Nephron progenitor cell (in vitro differentiated cells): ENCODE data around the gene EGFR.

Experiments
- DNase-seq: peaks from one replicate; pipeline ENCODE4 v3.0.0; 2021
- H3K27ac Mint-ChIP-seq: 2 replicates; pipeline ENCODE4 v1.8.0; 2021; ENCODE audit warnings: mild to moderate bottlenecking, moderate library complexity, mixed read lengths
- H3K27me3 Mint-ChIP-seq: 2 replicates; pipeline ENCODE4 v1.8.0; 2021; ENCODE audit warnings: mild to moderate bottlenecking, low read depth, mixed read lengths; ENCODE audit not compliant: poor library complexity
- H3K36me3 Mint-ChIP-seq: 2 replicates; pipeline ENCODE4 v1.8.0; 2021; ENCODE audit warnings: low read depth, mixed read lengths
- H3K4me1 Mint-ChIP-seq: 2 replicates; pipeline ENCODE4 v1.8.0; 2021; ENCODE audit warnings: mixed read lengths
- H3K4me3 Mint-ChIP-seq: 2 replicates; pipeline ENCODE4 v1.8.0; 2021; ENCODE audit warnings: mild to moderate bottlenecking, moderate library complexity, mixed read lengths
- H3K9me3 Mint-ChIP-seq: 2 replicates; pipeline ENCODE4 v1.8.0; 2021; ENCODE audit warnings: mild to moderate bottlenecking, moderate library complexity, mixed read lengths
- CTCF ChIP-seq: fragments of 200-600 bp; sonication (generic); IDR thresholded peaks from 2 replicates; pipeline ENCODE4 v1.5.0; 2021; ENCODE audit warnings: antibody characterized with exemption

The EGFR gene

GRCh38 chr7:55061726-55062499, 43.1 kb downstream of the EGFR start:
- Mint-ChIP-seq H3K4me1 (peaks cover 43% of the 10 kb centered on the region), H3K27ac (no peak overlapping the region), H3K4me3 (no peak overlapping the region), H3K9me3 (no peaks in the 10 kb centered on the region), H3K36me3 (no peaks in the 10 kb centered on the region), H3K27me3 (peaks cover 4% of the 10 kb centered on the region)
- no peak for DNase-seq
- TF ChIP-seq CTCF, result no peak

GRCh38 chr7:55063061-55063460, 44.2 kb downstream of the EGFR start:
- Mint-ChIP-seq H3K27me3 (peaks cover 7% of the 10 kb centered on the region), H3K4me1 (peaks cover 45% of the 10 kb centered on the region), H3K27ac (no peak overlapping the region), H3K9me3 (no peaks in the 10 kb centered on the region), H3K4me3 (no peak overlapping the region), H3K36me3 (no peaks in the 10 kb centered on the region)
- no peak for TF ChIP-seq CTCF
- no peak for DNase-seq

GRCh38 chr7:55063633-55064032, 44.8 kb downstream of the EGFR start:
- Mint-ChIP-seq H3K4me1 (peaks cover 45% of the 10 kb centered on the region), H3K36me3 (no peaks in the 10 kb centered on the region), H3K27ac (no peak overlapping the region), H3K27me3 (peaks cover 11% of the 10 kb centered on the region), H3K4me3 (no peak overlapping the region), H3K9me3 (no peaks in the 10 kb centered on the region)
- TF ChIP-seq CTCF, result no peak
- DNase-seq, result no peak

GRCh38 chr7:55065079-55065478, 46.3 kb downstream of the EGFR start:
- no peak overlapping the region for H3K27ac Mint-ChIP-seq
- TF ChIP-seq CTCF, result no peak
- H3K9me3 Mint-ChIP-seq, result no peaks in the 10 kb centered on the region
- H3K4me3 Mint-ChIP-seq, result no peak overlapping the region
- DNase-seq, result no peak
- H3K36me3 Mint-ChIP-seq, result no peaks in the 10 kb centered on the region
- H3K4me1 Mint-ChIP-seq, result peaks cover 45% of the 10 kb centered on the region
- peaks cover 18% of the 10 kb centered on the region for H3K27me3 Mint-ChIP-seq

GRCh38 chr7:55065511-55066229, 46.9 kb downstream of the EGFR start:
- Mint-ChIP-seq H3K36me3 (no peaks in the 10 kb centered on the region), H3K4me3 (peak overlapping the region; percentile 49), H3K27me3 (peaks cover 18% of the 10 kb centered on the region), H3K9me3 (no peaks in the 10 kb centered on the region), H3K4me1 (peaks cover 45% of the 10 kb centered on the region), H3K27ac (peak overlapping the region; percentile 89)
- DNase-seq, result peak; percentile 16
- TF ChIP-seq CTCF, result no peak
